ENCODE results near the gene RNF225.

The RNF225 gene

GRCh38 chr19:58409010-58409790 is 13.7 kb downstream of the RNF225 start:
- H3K27ac ChIP-seq (ENCODE audit: low read length), result no peak overlapping the region
- H3F3A ChIP-seq (ENCODE audit: insufficient read depth, low read length), result no peaks in the 10 kb centered on the region
- no peaks in the 10 kb centered on the region for H3K79me2 ChIP-seq (ENCODE audit: low read length)
- H2AFZ ChIP-seq (ENCODE audit: low read length), result peak overlapping the region; percentile 97
- no peaks in the 10 kb centered on the region for H4K20me1 ChIP-seq (ENCODE audit: insufficient read depth, low read length)
- no peaks in the 10 kb centered on the region for H3K9me2 ChIP-seq (replicated peaks; ENCODE audit: insufficient read depth, low read length)
- TF ChIP-seq CTCF (IDR thresholded peaks at IDR 0.05; ENCODE audit: low read length) (no peak), EZH2phosphoT487 (IDR thresholded peaks at IDR 0.05; ENCODE audit: low read length) (no peak), EZH2 (optimal IDR thresholded peaks at IDR 0.05; ENCODE audit: low read depth, low read length) (no peak)
- 0 out of 2 replicates have a peak, but pooled peaks cover 6% of the 10 kb centered on the region for H3K4me1 ChIP-seq (ENCODE audit: low read length)
- H3K9ac ChIP-seq (ENCODE audit: low read length), result peak overlapping the region; percentile 67; the same call in 1 of the 2 replicates
- H3K27me3 ChIP-seq (replicated peaks; ENCODE audit: insufficient read depth, low read length), result no peaks in the 10 kb centered on the region
- peak overlapping the region; percentile 97 for H3K4me2 ChIP-seq (ENCODE audit: low read depth, low read length)
- no peaks in the 10 kb centered on the region for H3K36me3 ChIP-seq (replicated peaks; ENCODE audit: insufficient read depth, low read length)
- DNase-seq, result no peak
- no peaks in the 10 kb centered on the region for H3K9me3 ChIP-seq (replicated peaks; ENCODE audit: insufficient read depth, low read length)
- peak overlapping the region; percentile 95 for H3K4me3 ChIP-seq (ENCODE audit: low read length)

GRCh38 chr19:58416604-58417003 is 21.1 kb downstream of the RNF225 start:
- Histone ChIP-seq H3K9ac (ENCODE audit: low read length) (no peak overlapping the region), H4K20me1 (ENCODE audit: insufficient read depth, low read length) (no peaks in the 10 kb centered on the region), H2AFZ (ENCODE audit: low read length) (no peak overlapping the region), H3K9me2 (replicated peaks; ENCODE audit: insufficient read depth, low read length) (no peaks in the 10 kb centered on the region), H3K4me2 (ENCODE audit: low read depth, low read length) (no peak overlapping the region), H3F3A (ENCODE audit: insufficient read depth, low read length) (no peaks in the 10 kb centered on the region), H3K27me3 (replicated peaks; ENCODE audit: insufficient read depth, low read length) (no peaks in the 10 kb centered on the region), H3K79me2 (ENCODE audit: low read length) (no peaks in the 10 kb centered on the region), H3K27ac (ENCODE audit: low read length) (no peak overlapping the region), H3K4me1 (ENCODE audit: low read length) (no peaks in the 10 kb centered on the region), H3K4me3 (ENCODE audit: low read length) (no peak overlapping the region), H3K9me3 (replicated peaks; ENCODE audit: insufficient read depth, low read length) (no peaks in the 10 kb centered on the region), H3K36me3 (replicated peaks; ENCODE audit: insufficient read depth, low read length) (no peaks in the 10 kb centered on the region)
- no peak for TF ChIP-seq EZH2phosphoT487 (IDR thresholded peaks at IDR 0.05; ENCODE audit: low read length)
- no peak for TF ChIP-seq CTCF (IDR thresholded peaks at IDR 0.05; ENCODE audit: low read length)
- TF ChIP-seq EZH2 (optimal IDR thresholded peaks at IDR 0.05; ENCODE audit: low read depth, low read length), result no peak
- DNase-seq, result no peak

DNA sequence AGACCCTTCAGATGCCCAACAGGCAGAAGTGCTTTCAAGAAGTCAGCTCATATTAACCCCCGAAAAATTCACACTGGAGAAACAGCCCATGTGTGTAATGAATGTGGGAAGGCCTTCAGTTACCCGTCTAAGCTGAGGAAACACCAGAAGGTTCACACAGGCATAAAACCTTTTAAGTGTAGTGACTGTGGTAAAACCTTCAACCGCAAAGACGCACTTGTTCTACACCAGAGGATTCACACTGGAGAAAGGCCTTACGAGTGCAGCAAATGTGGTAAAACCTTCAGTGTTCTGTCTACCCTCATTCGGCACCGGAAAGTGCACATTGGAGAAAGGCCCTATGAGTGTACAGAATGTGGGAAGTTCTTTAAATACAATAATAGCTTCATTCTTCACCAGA is 21.6 kb downstream of the RNF225 start:
- H3K79me2 ChIP-seq (ENCODE audit: low read length), result no peaks in the 10 kb centered on the region
- no peak for DNase-seq
- no peaks in the 10 kb centered on the region for H4K20me1 ChIP-seq (ENCODE audit: insufficient read depth, low read length)
- TF ChIP-seq EZH2 (optimal IDR thresholded peaks at IDR 0.05; ENCODE audit: low read depth, low read length) (no peak), CTCF (IDR thresholded peaks at IDR 0.05; ENCODE audit: low read length) (no peak), EZH2phosphoT487 (IDR thresholded peaks at IDR 0.05; ENCODE audit: low read length) (no peak)
- no peaks in the 10 kb centered on the region for H3K27me3 ChIP-seq (replicated peaks; ENCODE audit: insufficient read depth, low read length)
- no peak overlapping the region for H2AFZ ChIP-seq (ENCODE audit: low read length)
- no peak overlapping the region for H3K27ac ChIP-seq (ENCODE audit: low read length)
- H3K4me2 ChIP-seq (ENCODE audit: low read depth, low read length), result no peak overlapping the region
- H3K4me3 ChIP-seq (ENCODE audit: low read length), result no peak overlapping the region
- H3K9me3 ChIP-seq (replicated peaks; ENCODE audit: insufficient read depth, low read length), result no peaks in the 10 kb centered on the region
- no peaks in the 10 kb centered on the region for H3K36me3 ChIP-seq (replicated peaks; ENCODE audit: insufficient read depth, low read length)
- no peak overlapping the region for H3K9ac ChIP-seq (ENCODE audit: low read length)
- H3K4me1 ChIP-seq (ENCODE audit: low read length), result no peaks in the 10 kb centered on the region
- H3K9me2 ChIP-seq (replicated peaks; ENCODE audit: insufficient read depth, low read length), result no peaks in the 10 kb centered on the region
- no peaks in the 10 kb centered on the region for H3F3A ChIP-seq (ENCODE audit: insufficient read depth, low read length)
